GM08714 (cell line): Measurements from ENCODE around the gene UGT1A6.

Experiments used
- H3K4me3 ChIP-seq: fragments of 200-500 bp; sonication (Bioruptor generic); 2 replicates; pipeline ENCODE4 v1.5.1; 2014; ENCODE audit warnings: mild to moderate bottlenecking, low read length, inconsistent platforms
- ZNF274 ChIP-seq: IDR thresholded peaks from 2 replicates; pipeline ENCODE4 v1.6.1; 2012; ENCODE audit warnings: mild to moderate bottlenecking, low read depth, low read length

The UGT1A6 gene

GRCh38 chr2:233803994-233804393 is 111.3 kb downstream of the UGT1A6 start:
- no peak overlapping the region for H3K4me3 ChIP-seq
- no peak for TF ChIP-seq ZNF274

- no peak for TF ChIP-seq ZNF274
- H3K4me3 ChIP-seq: no peak overlapping the region
Observed at GRCh38 chr2:233807215-233807865, 114.7 kb downstream of the UGT1A6 start.

- no peak for TF ChIP-seq ZNF274
- H3K4me3 ChIP-seq: no peak overlapping the region
Observed at GRCh38 chr2:233807966-233808935, 115.6 kb downstream of the UGT1A6 start.

- H3K4me3 ChIP-seq: no peak overlapping the region
- TF ChIP-seq ZNF274: no peak
Observed at GRCh38 chr2:233810385-233810784, 117.7 kb downstream of the UGT1A6 start.

GRCh38 chr2:233811087-233811486 is 118.4 kb downstream of the UGT1A6 start:
- H3K4me3 ChIP-seq: no peak overlapping the region
- no peak for TF ChIP-seq ZNF274

GRCh38 chr2:233811732-233812131 is 119.0 kb downstream of the UGT1A6 start:
- H3K4me3 ChIP-seq: no peak overlapping the region
- no peak for TF ChIP-seq ZNF274

GRCh38 chr2:233813236-233814055 is 120.8 kb downstream of the UGT1A6 start:
- no peak for TF ChIP-seq ZNF274

GRCh38 chr2:233814056-233814835 is 121.6 kb downstream of the UGT1A6 start:
- no peak for TF ChIP-seq ZNF274
- no peak overlapping the region for H3K4me3 ChIP-seq

More at GRCh38 chr2:233813236-233814055, 120.8 kb downstream of the UGT1A6 start:
- no peak overlapping the region for H3K4me3 ChIP-seq

- no peak for TF ChIP-seq ZNF274
- no peak overlapping the region for H3K4me3 ChIP-seq
Observed at GRCh38 chr2:233815861-233816260, 123.2 kb downstream of the UGT1A6 start.

GRCh38 chr2:233816334-233816733 is 123.6 kb downstream of the UGT1A6 start:
- TF ChIP-seq ZNF274: no peak

GRCh38 chr2:233816771-233817170 is 124.1 kb downstream of the UGT1A6 start:
- no peak for TF ChIP-seq ZNF274
- no peak overlapping the region for H3K4me3 ChIP-seq

More at GRCh38 chr2:233816334-233816733, 123.6 kb downstream of the UGT1A6 start:
- no peak overlapping the region for H3K4me3 ChIP-seq

- TF ChIP-seq ZNF274: no peak
Observed at GRCh38 chr2:233817361-233817911, 124.7 kb downstream of the UGT1A6 start.

GRCh38 chr2:233817995-233818638 is 125.4 kb downstream of the UGT1A6 start:
- H3K4me3 ChIP-seq: no peak overlapping the region
- TF ChIP-seq ZNF274: no peak

More at GRCh38 chr2:233817361-233817911, 124.7 kb downstream of the UGT1A6 start:
- H3K4me3 ChIP-seq: no peak overlapping the region
